GM12878 (cell line): ENCODE results near the gene PCTP. TPM values are rescaled to one million over a fixed set of nuclear protein-coding genes. Genes with fewer than 3 reads are reported as not detected.

Experiments
- ATAC-seq: fragments of 200-7000 bp; cut with Tn5 transposase; 3 replicates; pipeline ENCODE4 v1.9.1; 2020; ENCODE audit warnings: mild to moderate bottlenecking, moderate library complexity
- BruUV-seq: library from RNA; stranded (reverse); fragments of 400-500 nt; replicated peaks from 2 replicates; lab custom pipeline; 2021; lab: Mats Ljungman, UMichigan
- CTCF ChIA-PET: fragments of 300-600 bp; sonication (Branson Sonifier 250); formaldehyde crosslinking; extraction: SDS; loops from one replicate; lab custom pipeline; 2021; ENCODE audit warnings: inconsistent platforms; lab: Yijun Ruan, JAX
- POLR2A ChIA-PET: fragments of 350-600 bp; formaldehyde crosslinking; extraction: SDS; loops from one replicate; lab custom pipeline; 2021; ENCODE audit warnings: inconsistent platforms; lab: Charles Lee
- RAD21 ChIA-PET: fragments of 300-600 bp; sonication (Branson Sonifier 250); formaldehyde crosslinking; loops from one replicate; lab custom pipeline; 2023; ENCODE audit warnings: antibody characterized with exemption; ENCODE audit not compliant: unreplicated experiment; lab: Charles Lee
- SMC1A ChIA-PET: fragments of 300-600 bp; sonication (Branson Sonifier 250); formaldehyde crosslinking; loops from one replicate; lab custom pipeline; 2023; ENCODE audit not compliant: unreplicated experiment, uncharacterized antibody; lab: Charles Lee
- DNase-seq: peaks from one replicate; pipeline ENCODE4 v3.0.0-alpha.2; 2011; ENCODE audit warnings: low read depth, low spot score
- FAIRE-seq: peaks from 3 replicates; lab custom pipeline; 2011; peaks lifted over from hg19 to GRCh38; lab: Jason Lieb, UNC
- H2AFZ ChIP-seq: 2 replicates; pipeline ENCODE4 v1.6.0; 2011; ENCODE audit warnings: low read depth, low read length, control low read depth; ENCODE audit not compliant: control insufficient read depth
- H3K27ac ChIP-seq: 2 replicates; pipeline ENCODE4 v1.5.1; 2011; ENCODE audit warnings: control low read depth; ENCODE audit not compliant: control insufficient read depth, insufficient read depth
- H3K27me3 ChIP-seq, 2 experiments: replicated peaks in 1 of 2; 2 replicates each; pipeline versions ENCODE4 v1.6.0 to v1.6.1; 2011; ENCODE audit warnings: low read length in 1 of 2; ENCODE audit not compliant: control insufficient read depth in 2 of 2, insufficient read depth in 2 of 2
- H3K36me3 ChIP-seq, 2 experiments: 2 replicates each; pipeline ENCODE4 v1.5.1; 2011; ENCODE audit warnings: low read length in 1 of 2; ENCODE audit not compliant: control insufficient read depth in 2 of 2, insufficient read depth in 2 of 2
- H3K4me1 ChIP-seq: 2 replicates; pipeline ENCODE4 v1.6.1; 2011; ENCODE audit warnings: mild to moderate bottlenecking, low read length, moderate library complexity, mixed read lengths; ENCODE audit not compliant: control insufficient read depth, insufficient read depth
- H3K4me2 ChIP-seq: 2 replicates; pipeline ENCODE4 v1.6.0; 2011; ENCODE audit warnings: control low read depth; ENCODE audit not compliant: control insufficient read depth, insufficient read depth
- H3K4me3 ChIP-seq: fragments of 200-600 bp; sonication (generic); 2 replicates; pipeline ENCODE4 v1.5.1; 2016
- H3K79me2 ChIP-seq: 2 replicates; pipeline ENCODE4 v1.6.0; 2011; ENCODE audit warnings: low read length; ENCODE audit not compliant: control insufficient read depth, insufficient read depth
- H3K9ac ChIP-seq: 2 replicates; pipeline ENCODE4 v1.8.0; 2011; ENCODE audit warnings: low read length, control low read depth, mixed read lengths; ENCODE audit not compliant: control insufficient read depth, insufficient read depth
- H3K9me3 ChIP-seq: replicated peaks from 3 replicates; pipeline ENCODE4 v1.5.1; 2011; ENCODE audit warnings: mild to moderate bottlenecking, low read length; ENCODE audit not compliant: control insufficient read depth, insufficient read depth
- H4K20me1 ChIP-seq: 2 replicates; pipeline ENCODE4 v1.6.0; 2011; ENCODE audit not compliant: control insufficient read depth, insufficient read depth
- ASH2L ChIP-seq: fragments of 300-600, 200-600 bp; sonication (generic); IDR thresholded peaks from 2 replicates; pipeline ENCODE4 v1.6.1; 2017; ENCODE audit warnings: low read depth, mild to moderate bottlenecking, borderline replicate concordance
- CBFB ChIP-seq: IDR thresholded peaks from 2 replicates; pipeline ENCODE4 v1.6.1; 2016; ENCODE audit warnings: antibody characterized with exemption, low read depth
- CBX5 ChIP-seq: sonication (generic); IDR thresholded peaks from 2 replicates; pipeline ENCODE4 v1.6.1; 2016; ENCODE audit warnings: low read depth, moderate library complexity, mild to moderate bottlenecking, inconsistent platforms
- EZH2 ChIP-seq: IDR thresholded peaks from 2 replicates; pipeline ENCODE4 v1.6.1; 2012; ENCODE audit warnings: low read depth, mild to moderate bottlenecking, control low read depth, inconsistent platforms, low read length, borderline replicate concordance; ENCODE audit not compliant: control insufficient read depth
- FOXM1 ChIP-seq: IDR thresholded peaks from 2 replicates; pipeline ENCODE4 v1.6.1; 2012; ENCODE audit warnings: low read depth, mild to moderate bottlenecking, inconsistent platforms, low read length, moderate library complexity
- IRF5 ChIP-seq: fragments of 450-650 bp; IDR thresholded peaks from 2 replicates; pipeline ENCODE4 v1.6.1; 2017; ENCODE audit warnings: borderline replicate concordance
- MEF2B ChIP-seq: fragments of 450-650 bp; IDR thresholded peaks from 2 replicates; pipeline ENCODE4 v1.6.1; 2018; ENCODE audit warnings: mild to moderate bottlenecking, moderate library complexity; ENCODE audit not compliant: partially characterized antibody, poor library complexity, severe bottlenecking
- POU2F2 ChIP-seq: IDR thresholded peaks from 3 replicates; pipeline ENCODE4 v1.6.1; 2011; ENCODE audit warnings: low read depth, mild to moderate bottlenecking, low read length, borderline replicate concordance
- RAD21 ChIP-seq: IDR thresholded peaks from 2 replicates; pipeline ENCODE4 v1.6.1; 2011; ENCODE audit warnings: mild to moderate bottlenecking, low read depth, low read length, moderate library complexity; ENCODE audit not compliant: insufficient read depth
- WGBS: methylation state at CpG from one replicate; pipeline ENCODE4 v1.1.6; 2016; ENCODE audit warnings: low lambda C conversion rate; ENCODE audit not compliant: insufficient replicate concordance, insufficient coverage; ENCODE audit errors: missing lambda C conversion rate; 5-methylcytosine and 5-hydroxymethylcytosine counted together
- in situ Hi-C: fragments of 300-500 bp; cut with MboI; formaldehyde crosslinking; loops from 9 replicates; pipeline ENCODE4 v1.14.3; 2018; ENCODE audit warnings: mixed read lengths
- intact Hi-C: fragments of 100-400 bp; cut with micrococcal nuclease; formaldehyde crosslinking; loops from one replicate; pipeline ENCODE4 v1.14.2; 2022; ENCODE audit not compliant: unreplicated experiment
- polyA plus RNA-seq, 11 experiments: library from polyadenylated mRNA; depleted of rRNA in 4 of 11; unstranded in 6 of 11; stranded (reverse) in 5 of 11; fragments of >200 nt; fragmentation: Nextera tagmentation in 4 of 11; fragmentation: Illumina TruSeq in 1 of 11; extraction: Ambion mirVana in 4 of 11; extraction: Trizol in 1 of 11; gene quantifications; 1 replicate in 1 of 11; 2 replicates in 10 of 11; pipeline versions ENCODE4 v1.2.1 to v1.2.3, GENCODE V29; 2011 to 2016; ENCODE audit warnings: inconsistent platforms in 2 of 11, missing spikeins in 2 of 11, low read depth in 1 of 11
- total RNA-seq, 4 experiments: library from RNA; depleted of rRNA in 3 of 4; stranded (reverse); fragments of >200 nt in 3 of 4; fragmentation: Illumina TruSeq in 1 of 4; extraction: Trizol in 1 of 4; gene quantifications; 2 replicates each; pipeline versions ENCODE4 v1.2.1 to v1.2.3, GENCODE V29; 2013 to 2021

The PCTP gene
- total and polyA plus RNA-seq, 10 of the 15 experiments (the other 5 are each of a cell fraction or from before 2014, with no cell fraction given): 1.4 to 26.8 (median 3.7) TPM

GRCh38 chr17:55768936-55769624 lies 18.2 kb downstream of the PCTP start:
- no peak overlapping the region for H3K9ac ChIP-seq
- no peak for TF ChIP-seq MEF2B
- no peak for TF ChIP-seq EZH2
- TF ChIP-seq IRF5: no peak
- TF ChIP-seq CBFB: no peak
- H3K79me2 ChIP-seq: no peaks in the 10 kb centered on the region
- H3K27me3 ChIP-seq: no peaks in the 10 kb centered on the region
- no peak overlapping the region for H3K4me2 ChIP-seq
- BruUV-seq: no TSS peak
- no peak for FAIRE-seq
- no peaks in the 10 kb centered on the region for H3K4me1 ChIP-seq
- DNase-seq: no peak
- H3K36me3 ChIP-seq: no peaks in the 10 kb centered on the region
- no peak overlapping the region for H3K27ac ChIP-seq
- intact Hi-C loops (no loop called here), in situ Hi-C loops (no loop called here)
- H3K4me3 ChIP-seq: no peak overlapping the region
- H3K9me3 ChIP-seq: no peaks in the 10 kb centered on the region
- no peak overlapping the region for H2AFZ ChIP-seq
- ATAC-seq: no peak
- CTCF ChIA-PET: interaction anchor here (0.7 to 4.5 kb wide), 10 partner anchors 19 to 243 kb away, joined by 3 to 33 read pairs (median 5); partner anchors contain the start of genes PCTP and TMEM100
- POLR2A ChIA-PET: no interaction called here
- RAD21 ChIA-PET: interaction anchor here (2.0 kb wide), 1 partner anchor 167 kb away, joined by 7 read pairs; no protein-coding TSS in a partner anchor
- H4K20me1 ChIP-seq: no peaks in the 10 kb centered on the region
- SMC1A ChIA-PET: interaction anchor here (0.7 to 1.6 kb wide), 3 partner anchors 27 to 242 kb away, joined by 3 to 5 read pairs (median 3); no protein-coding TSS in a partner anchor

GRCh38 chr17:55769625-55770000 lies 18.8 kb downstream of the PCTP start:
- Histone ChIP-seq H3K79me2 (no peaks in the 10 kb centered on the region), H3K27ac (no peak overlapping the region), H3K9me3 (no peaks in the 10 kb centered on the region), H2AFZ (no peak overlapping the region), H3K4me2 (no peak overlapping the region), H3K9ac (no peak overlapping the region), H3K36me3 (no peaks in the 10 kb centered on the region), H4K20me1 (no peaks in the 10 kb centered on the region), H3K27me3 (no peaks in the 10 kb centered on the region), H3K4me3 (no peak overlapping the region), H3K4me1 (no peaks in the 10 kb centered on the region)
- FAIRE-seq: no peak
- BruUV-seq: no TSS peak
- ChIA-PET RAD21 (interaction anchor here (2.0 kb wide), 1 partner anchor 167 kb away, joined by 7 read pairs; no protein-coding TSS in a partner anchor), POLR2A (no interaction called here), SMC1A (interaction anchor here (1.1 to 1.6 kb wide), 4 partner anchors 34 to 550 kb away, joined by 3 to 5 read pairs (median 4); no protein-coding TSS in a partner anchor), CTCF (interaction anchor here (0.7 to 4.5 kb wide), 16 partner anchors 11 to 244 kb away, joined by 3 to 33 read pairs (median 4); partner anchors contain the start of genes PCTP and TMEM100)
- no peak for ATAC-seq
- TF ChIP-seq FOXM1 (no peak), RAD21 (no peak), POU2F2 (no peak), ASH2L (no peak), CBX5 (no peak)
- in situ Hi-C loops: no loop called here
- DNase-seq: no peak
- WGBS: 43% methylated on average over 6 of the region's 6 CpGs
- intact Hi-C loops: no loop called here
